WTC11 (cell line): ENCODE data around the gene BICDL2. TPM values are rescaled to one million over a fixed set of nuclear protein-coding genes. Genes with fewer than 3 reads are reported as not detected.
A peak's percentile ranks its signal among the peaks of the same experiment; 100 is the strongest.

Experiments
- AFF4 ChIP-seq: sonication (generic); formaldehyde crosslinking; IDR thresholded peaks from 2 replicates; pipeline ENCODE4 v1.8.1; 2023; ENCODE audit warnings: mild to moderate bottlenecking, missing genetic modification reagents, borderline replicate concordance
- E2F4 ChIP-seq: sonication (generic); formaldehyde crosslinking; IDR thresholded peaks from 2 replicates; pipeline ENCODE4 v1.8.1; 2022; ENCODE audit warnings: low read depth, mild to moderate bottlenecking, moderate library complexity, missing genetic modification reagents, borderline replicate concordance
- E2F5 ChIP-seq: sonication (generic); formaldehyde crosslinking; IDR thresholded peaks from 2 replicates; pipeline ENCODE4 v1.8.1; 2022; ENCODE audit warnings: mild to moderate bottlenecking, moderate library complexity, missing genetic modification reagents
- ELF4 ChIP-seq: sonication (generic); formaldehyde crosslinking; IDR thresholded peaks from 2 replicates; pipeline ENCODE4 v1.8.1; 2022; ENCODE audit warnings: low read depth, mild to moderate bottlenecking, moderate library complexity, missing genetic modification reagents
- EMX1 ChIP-seq: fragments of 250-450 bp; sonication (Bioruptor Pico); IDR thresholded peaks from 2 replicates; pipeline ENCODE4 v1.8.0; 2021; ENCODE audit warnings: mild to moderate bottlenecking
- FOXJ3 ChIP-seq: sonication (generic); formaldehyde crosslinking; IDR thresholded peaks from 2 replicates; pipeline ENCODE4 v1.9.0; 2021; ENCODE audit warnings: missing genetic modification reagents, mild to moderate bottlenecking, borderline replicate concordance
- GABPB1 ChIP-seq: sonication (generic); formaldehyde crosslinking; IDR thresholded peaks from 2 replicates; pipeline ENCODE4 v1.8.1; 2023; ENCODE audit warnings: mild to moderate bottlenecking, missing genetic modification reagents
- GRHL2 ChIP-seq: fragments of 250-450 bp; sonication (Bioruptor Pico); IDR thresholded peaks from 2 replicates; pipeline ENCODE4 v1.8.0; 2022; ENCODE audit warnings: mild to moderate bottlenecking, moderate library complexity; ENCODE audit not compliant: insufficient replicate concordance, severe bottlenecking
- HMGA2 ChIP-seq: fragments of 250-450 bp; sonication (Bioruptor Pico); IDR thresholded peaks from 2 replicates; pipeline ENCODE4 v1.4.0; 2021; ENCODE audit warnings: mild to moderate bottlenecking, moderate library complexity
- JUN ChIP-seq: sonication (generic); formaldehyde crosslinking; IDR thresholded peaks from 2 replicates; pipeline ENCODE4 v1.8.0; 2023; ENCODE audit warnings: mild to moderate bottlenecking, missing genetic modification reagents
- MXD4 ChIP-seq: fragments of 250-450 bp; sonication (Bioruptor Pico); IDR thresholded peaks from 2 replicates; pipeline ENCODE4 v1.8.0; 2021; ENCODE audit warnings: mild to moderate bottlenecking, moderate library complexity, borderline replicate concordance
- NFATC4 ChIP-seq: fragments of 250-450 bp; sonication (Bioruptor Pico); IDR thresholded peaks from 2 replicates; pipeline ENCODE4 v1.9.0; 2021; ENCODE audit warnings: mild to moderate bottlenecking
- NFE2L1 ChIP-seq: sonication (generic); formaldehyde crosslinking; IDR thresholded peaks from 2 replicates; pipeline ENCODE4 v1.8.1; 2023; ENCODE audit warnings: missing genetic modification reagents
- NR1H2 ChIP-seq: sonication (generic); formaldehyde crosslinking; IDR thresholded peaks from 2 replicates; pipeline ENCODE4 v1.9.0; 2021; ENCODE audit warnings: mild to moderate bottlenecking, moderate library complexity, missing genetic modification reagents
- RORB ChIP-seq: fragments of 250-450 bp; sonication (Bioruptor Pico); IDR thresholded peaks from 2 replicates; pipeline ENCODE4 v1.9.0; 2021; ENCODE audit warnings: mild to moderate bottlenecking
- SMAD3 ChIP-seq: sonication (generic); formaldehyde crosslinking; IDR thresholded peaks from 2 replicates; pipeline ENCODE4 v1.8.0; 2022; ENCODE audit warnings: missing genetic modification reagents, mild to moderate bottlenecking, borderline replicate concordance
- STAT6 ChIP-seq: sonication (generic); formaldehyde crosslinking; conservative IDR thresholded peaks from 2 replicates; pipeline ENCODE4 v1.8.1; 2023; ENCODE audit warnings: mild to moderate bottlenecking, low read depth, missing genetic modification reagents, moderate library complexity
- TCF7 ChIP-seq: sonication (generic); formaldehyde crosslinking; IDR thresholded peaks from 2 replicates; pipeline ENCODE4 v1.8.0; 2022; ENCODE audit warnings: mild to moderate bottlenecking, low read depth, missing genetic modification reagents, moderate library complexity
- TEAD4 ChIP-seq: sonication (generic); formaldehyde crosslinking; IDR thresholded peaks from 2 replicates; pipeline ENCODE4 v1.8.0; 2022; ENCODE audit warnings: mild to moderate bottlenecking, missing genetic modification reagents
- ZNF219 ChIP-seq: sonication (generic); formaldehyde crosslinking; IDR thresholded peaks from 2 replicates; pipeline ENCODE4 v1.8.0; 2023; ENCODE audit warnings: missing genetic modification reagents, mild to moderate bottlenecking, borderline replicate concordance
- ZNF317 ChIP-seq: sonication (generic); formaldehyde crosslinking; IDR thresholded peaks from 2 replicates; pipeline ENCODE4 v1.8.1; 2023; ENCODE audit warnings: low read depth, mild to moderate bottlenecking, moderate library complexity, missing genetic modification reagents, borderline replicate concordance
- ZNF396 ChIP-seq: fragments of 250-450 bp; sonication (Bioruptor Pico); IDR thresholded peaks from 2 replicates; pipeline ENCODE4 v1.8.0; 2021; ENCODE audit warnings: mild to moderate bottlenecking, moderate library complexity, borderline replicate concordance
- ZNF416 ChIP-seq: fragments of 250-450 bp; sonication (Bioruptor Pico); IDR thresholded peaks from 2 replicates; pipeline ENCODE4 v1.9.0; 2021; ENCODE audit warnings: mild to moderate bottlenecking, inconsistent platforms
- ZNF423 ChIP-seq: fragments of 250-450 bp; sonication (Bioruptor Pico); IDR thresholded peaks from 2 replicates; pipeline ENCODE4 v2.1.2; 2022; ENCODE audit warnings: mild to moderate bottlenecking, moderate library complexity
- total RNA-seq: library from RNA; stranded (reverse); gene quantifications from 3 replicates; pipeline ENCODE4 v1.2.3, GENCODE V29; 2021
- TF ChIP-seq, protein P1 (sequence below): sonication (generic); formaldehyde crosslinking; IDR thresholded peaks from 2 replicates; pipeline ENCODE4 v1.8.0; 2022; ENCODE audit warnings: missing genetic modification reagents
- TF ChIP-seq, protein P2 (sequence below): sonication (generic); formaldehyde crosslinking; IDR thresholded peaks from 2 replicates; pipeline ENCODE4 v1.8.1; 2022; ENCODE audit warnings: mild to moderate bottlenecking, missing genetic modification reagents, moderate library complexity, borderline replicate concordance

The BICDL2 gene
- total RNA-seq, 1 experiment from 2014 or later = 28.2 TPM

GRCh38 chr16:3023669-3024478 is 12.9 kb downstream of the BICDL2 start, which contains the start of the genes HCFC1R1 and THOC6 (continued):
- TF ChIP-seq, protein P1, sequence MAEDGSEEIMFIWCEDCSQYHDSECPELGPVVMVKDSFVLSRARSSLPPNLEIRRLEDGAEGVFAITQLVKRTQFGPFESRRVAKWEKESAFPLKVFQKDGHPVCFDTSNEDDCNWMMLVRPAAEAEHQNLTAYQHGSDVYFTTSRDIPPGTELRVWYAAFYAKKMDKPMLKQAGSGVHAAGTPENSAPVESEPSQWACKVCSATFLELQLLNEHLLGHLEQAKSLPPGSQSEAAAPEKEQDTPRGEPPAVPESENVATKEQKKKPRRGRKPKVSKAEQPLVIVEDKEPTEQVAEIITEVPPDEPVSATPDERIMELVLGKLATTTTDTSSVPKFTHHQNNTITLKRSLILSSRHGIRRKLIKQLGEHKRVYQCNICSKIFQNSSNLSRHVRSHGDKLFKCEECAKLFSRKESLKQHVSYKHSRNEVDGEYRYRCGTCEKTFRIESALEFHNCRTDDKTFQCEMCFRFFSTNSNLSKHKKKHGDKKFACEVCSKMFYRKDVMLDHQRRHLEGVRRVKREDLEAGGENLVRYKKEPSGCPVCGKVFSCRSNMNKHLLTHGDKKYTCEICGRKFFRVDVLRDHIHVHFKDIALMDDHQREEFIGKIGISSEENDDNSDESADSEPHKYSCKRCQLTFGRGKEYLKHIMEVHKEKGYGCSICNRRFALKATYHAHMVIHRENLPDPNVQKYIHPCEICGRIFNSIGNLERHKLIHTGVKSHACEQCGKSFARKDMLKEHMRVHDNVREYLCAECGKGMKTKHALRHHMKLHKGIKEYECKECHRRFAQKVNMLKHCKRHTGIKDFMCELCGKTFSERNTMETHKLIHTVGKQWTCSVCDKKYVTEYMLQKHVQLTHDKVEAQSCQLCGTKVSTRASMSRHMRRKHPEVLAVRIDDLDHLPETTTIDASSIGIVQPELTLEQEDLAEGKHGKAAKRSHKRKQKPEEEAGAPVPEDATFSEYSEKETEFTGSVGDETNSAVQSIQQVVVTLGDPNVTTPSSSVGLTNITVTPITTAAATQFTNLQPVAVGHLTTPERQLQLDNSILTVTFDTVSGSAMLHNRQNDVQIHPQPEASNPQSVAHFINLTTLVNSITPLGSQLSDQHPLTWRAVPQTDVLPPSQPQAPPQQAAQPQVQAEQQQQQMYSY (CRISPR knock-in tag) = no peak
- TF ChIP-seq ZNF317 (CRISPR knock-in tag) (no peak), ELF4 (CRISPR knock-in tag) (no peak), E2F5 (CRISPR knock-in tag) (peak; percentile 44; the same call in 1 of the 2 replicates), NR1H2 (CRISPR knock-in tag) (no peak), STAT6 (CRISPR knock-in tag) (no peak), JUN (CRISPR knock-in tag) (no peak), AFF4 (CRISPR knock-in tag) (no peak), NFATC4 (CRISPR knock-in tag) (peak; percentile 85), E2F4 (no peak; the same call in 1 of the 2 replicates), EMX1 (peak; percentile 41; the same call in 1 of the 2 replicates), ZNF219 (CRISPR knock-in tag) (peak; percentile 76; the same call in 1 of the 2 replicates), ZNF416 (peak; percentile 88; the same call in 1 of the 2 replicates), GRHL2 (no peak), HMGA2 (CRISPR knock-in tag) (no peak), FOXJ3 (CRISPR knock-in tag) (no peak), TCF7 (CRISPR knock-in tag) (no peak), GABPB1 (CRISPR knock-in tag) (peak; percentile 94), MXD4 (CRISPR knock-in tag) (no peak), TEAD4 (CRISPR knock-in tag) (peak; percentile 72; the same call in 1 of the 2 replicates), NFE2L1 (no peak), RORB (CRISPR knock-in tag) (no peak), SMAD3 (CRISPR knock-in tag) (no peak), ZNF396 (CRISPR knock-in tag) (no peak), ZNF423 (CRISPR knock-in tag) (no peak)
- TF ChIP-seq, protein P2, sequence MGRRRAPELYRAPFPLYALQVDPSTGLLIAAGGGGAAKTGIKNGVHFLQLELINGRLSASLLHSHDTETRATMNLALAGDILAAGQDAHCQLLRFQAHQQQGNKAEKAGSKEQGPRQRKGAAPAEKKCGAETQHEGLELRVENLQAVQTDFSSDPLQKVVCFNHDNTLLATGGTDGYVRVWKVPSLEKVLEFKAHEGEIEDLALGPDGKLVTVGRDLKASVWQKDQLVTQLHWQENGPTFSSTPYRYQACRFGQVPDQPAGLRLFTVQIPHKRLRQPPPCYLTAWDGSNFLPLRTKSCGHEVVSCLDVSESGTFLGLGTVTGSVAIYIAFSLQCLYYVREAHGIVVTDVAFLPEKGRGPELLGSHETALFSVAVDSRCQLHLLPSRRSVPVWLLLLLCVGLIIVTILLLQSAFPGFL (CRISPR knock-in tag) = no peak
